ENCODE results near the gene MRPL34. TPM values are rescaled to one million over a fixed set of nuclear protein-coding genes. Genes with fewer than 3 reads are reported as not detected.
A peak's percentile ranks its signal among the peaks of the same experiment; 100 is the strongest.

MRPL34 gene
- total and polyA plus RNA-seq, 2 donors (not counting 1 experiment from before 2014, with no cell fraction given) = 27.5 to 44.8 TPM

- peak within 1 kb of the TSS; percentile 45 for H3K27ac ChIP-seq (ENCODE audit: insufficient read depth, low read length)
- peak; percentile 99 to 100 for DNase-seq (ENCODE audit: low read depth in 2 of 2)
- no peaks in the 10 kb centered on the region for H4K20me1 ChIP-seq (ENCODE audit: control insufficient read depth, extremely low read depth, insufficient read depth, low read length)
- H3K4me2 ChIP-seq (ENCODE audit: extremely low read depth, insufficient read depth, low read length) = peak within 1 kb of the TSS; percentile 74
- peak within 1 kb of the TSS; percentile 81 for H2AFZ ChIP-seq (ENCODE audit: low read length)
- H3K4me3 ChIP-seq (replicated peaks in 1 of 4; ENCODE audit: control extremely low read depth in 1 of 4, insufficient read depth in 1 of 4, low read depth in 3 of 4, low read length in 4 of 4) = peak within 1 kb of the TSS; percentile 52 to 80 (median 60)
- H3K4me1 ChIP-seq (ENCODE audit: control insufficient read depth, extremely low read depth, insufficient read depth, low read length) = peaks cover 3% of the 10 kb centered on the region
- no peaks in the 10 kb centered on the region for H3K79me2 ChIP-seq (ENCODE audit: control insufficient read depth, insufficient read depth, low read length)
- no peak for TF ChIP-seq CTCF (conservative IDR thresholded peaks at IDR 0.05 in 1 of 2, IDR thresholded peaks at IDR 0.05 in 1 of 2; ENCODE audit: low read depth in 1 of 2, low read length in 2 of 2)
- no peak for TF ChIP-seq EZH2 (IDR thresholded peaks at IDR 0.05; ENCODE audit: low read length, missing control alignments)
- no peaks in the 10 kb centered on the region for H3K9me3 ChIP-seq (ENCODE audit: control insufficient read depth, insufficient read depth, low read depth, low read length)
- no peaks in the 10 kb centered on the region for H3K27me3 ChIP-seq (ENCODE audit: control insufficient read depth, insufficient read depth, low read length)
- H3K36me3 ChIP-seq (ENCODE audit: control insufficient read depth, insufficient read depth, low read length) = no peaks in the 10 kb centered on the region
- peak within 1 kb of the TSS; percentile 62 for H3K9ac ChIP-seq (ENCODE audit: insufficient read depth, low read length)
These were observed 29.0 kb downstream of the MRPL34 start, which contains the start of gene ANO8 for GRCh38 chr19:17334414-17335409. Gene ANO8, minus strand, starts transcription at chr19:17334855. Its CDS starts 185 bp downstream, at chr19:17334670.

GRCh38 chr19:17335575-17335974 is 29.9 kb downstream of the MRPL34 start:
- Histone ChIP-seq H3K9me3 (ENCODE audit: control insufficient read depth, insufficient read depth, low read depth, low read length) (no peaks in the 10 kb centered on the region), H3K27ac (ENCODE audit: insufficient read depth, low read length) (no peak overlapping the region), H3K4me2 (ENCODE audit: extremely low read depth, insufficient read depth, low read length) (no peak overlapping the region), H3K4me1 (ENCODE audit: control insufficient read depth, extremely low read depth, insufficient read depth, low read length) (peaks cover 3% of the 10 kb centered on the region), H3K36me3 (ENCODE audit: control insufficient read depth, insufficient read depth, low read length) (no peaks in the 10 kb centered on the region), H3K4me3 (replicated peaks in 1 of 4; ENCODE audit: control extremely low read depth in 1 of 4, insufficient read depth in 1 of 4, low read depth in 3 of 4, low read length in 4 of 4) (peak overlapping the region in 1 of 4 experiments; percentile 80), H3K27me3 (ENCODE audit: control insufficient read depth, insufficient read depth, low read length) (no peaks in the 10 kb centered on the region), H3K9ac (ENCODE audit: insufficient read depth, low read length) (no peak overlapping the region), H3K79me2 (ENCODE audit: control insufficient read depth, insufficient read depth, low read length) (no peaks in the 10 kb centered on the region), H4K20me1 (ENCODE audit: control insufficient read depth, extremely low read depth, insufficient read depth, low read length) (no peaks in the 10 kb centered on the region), H2AFZ (ENCODE audit: low read length) (no peak overlapping the region)
- DNase-seq (ENCODE audit: low read depth in 2 of 2) = no peak
- TF ChIP-seq EZH2 (IDR thresholded peaks at IDR 0.05; ENCODE audit: low read length, missing control alignments) = no peak
- no peak for TF ChIP-seq CTCF (conservative IDR thresholded peaks at IDR 0.05 in 1 of 2, IDR thresholded peaks at IDR 0.05 in 1 of 2; ENCODE audit: low read depth in 1 of 2, low read length in 2 of 2)

GRCh38 chr19:17336872-17337674 is 31.4 kb downstream of the MRPL34 start, which contains the start of gene GTPBP3:
Gene GTPBP3, plus strand, starts transcription at chr19:17337553. Its CDS starts 59 bp downstream, at chr19:17337612.
- peak within 1 kb of the TSS; percentile 79 for H3K27ac ChIP-seq (ENCODE audit: insufficient read depth, low read length)
- H2AFZ ChIP-seq (ENCODE audit: low read length) = peak within 1 kb of the TSS; percentile 77
- H3K79me2 ChIP-seq (ENCODE audit: control insufficient read depth, insufficient read depth, low read length) = no peaks in the 10 kb centered on the region
- peaks cover 3% of the 10 kb centered on the region for H3K4me1 ChIP-seq (ENCODE audit: control insufficient read depth, extremely low read depth, insufficient read depth, low read length)
- H3K27me3 ChIP-seq (ENCODE audit: control insufficient read depth, insufficient read depth, low read length) = no peaks in the 10 kb centered on the region
- DNase-seq (ENCODE audit: low read depth in 2 of 2) = peak; percentile 98
- H3K4me2 ChIP-seq (ENCODE audit: extremely low read depth, insufficient read depth, low read length) = peak within 1 kb of the TSS; percentile 82
- no peaks in the 10 kb centered on the region for H3K9me3 ChIP-seq (ENCODE audit: control insufficient read depth, insufficient read depth, low read depth, low read length)
- no peaks in the 10 kb centered on the region for H4K20me1 ChIP-seq (ENCODE audit: control insufficient read depth, extremely low read depth, insufficient read depth, low read length)
- H3K36me3 ChIP-seq (ENCODE audit: control insufficient read depth, insufficient read depth, low read length) = peaks cover 3% of the 10 kb centered on the region
- peak within 1 kb of the TSS; percentile 82 to 98 (median 88) for H3K4me3 ChIP-seq (replicated peaks in 1 of 4; ENCODE audit: control extremely low read depth in 1 of 4, insufficient read depth in 1 of 4, low read depth in 3 of 4, low read length in 4 of 4)
- no peak for TF ChIP-seq CTCF (conservative IDR thresholded peaks at IDR 0.05 in 1 of 2, IDR thresholded peaks at IDR 0.05 in 1 of 2; ENCODE audit: low read depth in 1 of 2, low read length in 2 of 2)
- TF ChIP-seq EZH2 (IDR thresholded peaks at IDR 0.05; ENCODE audit: low read length, missing control alignments) = no peak
- H3K9ac ChIP-seq (ENCODE audit: insufficient read depth, low read length) = peak within 1 kb of the TSS; percentile 57
